H1 (cell line): ENCODE measurements around the gene OR5V1. TPM values are rescaled to one million over a fixed set of nuclear protein-coding genes. Genes with fewer than 3 reads are reported as not detected.

Source experiments
- CTCF ChIA-PET: fragments of 300-600 bp; sonication (Branson Sonifier 250); formaldehyde crosslinking; loops from one replicate; lab custom pipeline; 2021; ENCODE audit not compliant: partially characterized antibody; lab: Charles Lee
- POLR2A ChIA-PET: fragments of 300-600 bp; sonication (Branson Sonifier 250); formaldehyde crosslinking; loops from one replicate; lab custom pipeline; 2021; ENCODE audit warnings: inconsistent platforms; ENCODE audit not compliant: partially characterized antibody; lab: Charles Lee
- DNase-seq, 2 experiments: peaks; one replicate each; pipeline versions ENCODE4 v3.0.0 to v3.0.0-alpha.2; 2010 to 2022; ENCODE audit warnings: low spot score in 2 of 2, low read depth in 1 of 2, mixed read lengths in 1 of 2
- FAIRE-seq: peaks from 2 replicates; lab custom pipeline; 2011; peaks lifted over from hg19 to GRCh38; lab: Jason Lieb, UNC
- H2AFZ ChIP-seq: 2 replicates; pipeline ENCODE4 v1.8.1; 2012; ENCODE audit warnings: low read length, inconsistent platforms
- H2AK5ac ChIP-seq: 2 replicates; pipeline ENCODE4 v1.6.1; 2013; ENCODE audit warnings: low read depth, low read length
- H2BK120ac ChIP-seq: replicated peaks from 2 replicates; pipeline ENCODE3; 2013; ENCODE audit warnings: low read depth, low read length, inconsistent platforms
- H2BK12ac ChIP-seq: 2 replicates; pipeline ENCODE4 v1.6.1; 2013; ENCODE audit warnings: low read depth, low read length
- H2BK15ac ChIP-seq: 2 replicates; pipeline ENCODE4 v1.6.1; 2013; ENCODE audit warnings: low read length
- H2BK20ac ChIP-seq: 2 replicates; pipeline ENCODE4 v1.6.1; 2013; ENCODE audit warnings: low read length
- H2BK5ac ChIP-seq: 2 replicates; pipeline ENCODE4 v1.6.1; 2013; ENCODE audit warnings: low read depth, low read length
- H3K14ac ChIP-seq: 2 replicates; pipeline ENCODE4 v1.6.1; 2013; ENCODE audit warnings: inconsistent platforms; ENCODE audit not compliant: insufficient read length
- H3K18ac ChIP-seq: 2 replicates; pipeline ENCODE4 v1.6.1; 2013; ENCODE audit warnings: low read length; ENCODE audit errors: extremely low read depth
- H3K23ac ChIP-seq: 2 replicates; pipeline ENCODE4 v1.6.1; 2013; ENCODE audit warnings: inconsistent platforms; ENCODE audit not compliant: insufficient read length
- H3K23me2 ChIP-seq: 2 replicates; pipeline ENCODE4 v1.6.1; 2013; ENCODE audit warnings: low read depth, low read length
- H3K27ac ChIP-seq: 2 replicates; pipeline ENCODE4 v1.6.1; 2011; ENCODE audit warnings: low read depth, low read length, inconsistent platforms
- H3K27me3 ChIP-seq, 4 experiments: replicated peaks in 1 of 4; 1 replicate in 1 of 4; 2 replicates in 3 of 4; pipeline versions ENCODE4 v1.6.1 to v1.8.1; 2011 to 2013; ENCODE audit warnings: low read length in 3 of 4, mild to moderate bottlenecking in 3 of 4, inconsistent platforms in 2 of 4, mixed read lengths in 2 of 4, moderate library complexity in 1 of 4; ENCODE audit not compliant: control insufficient read depth in 3 of 4, insufficient read depth in 3 of 4; ENCODE audit errors: extremely low read depth in 1 of 4
- H3K36me3 ChIP-seq, 4 experiments: 2 replicates each; pipeline versions ENCODE4 v1.6.1 to v1.8.1; 2011 to 2013; ENCODE audit warnings: mild to moderate bottlenecking in 4 of 4, low read length in 3 of 4, moderate library complexity in 2 of 4, control low read depth in 1 of 4, inconsistent platforms in 1 of 4; ENCODE audit not compliant: insufficient read depth in 4 of 4, control insufficient read depth in 2 of 4
- H3K4ac ChIP-seq: replicated peaks from 2 replicates; pipeline ENCODE3; 2013; ENCODE audit warnings: low read length, low read depth, mixed read lengths, inconsistent platforms; ENCODE audit not compliant: insufficient read length
- H3K4me1 ChIP-seq, 4 experiments: replicated peaks in 1 of 4; 1 replicate in 1 of 4; 2 replicates in 3 of 4; pipeline versions ENCODE4 v1.6.1 to v1.8.1; 2011 to 2013; ENCODE audit warnings: low read length in 3 of 4, inconsistent platforms in 2 of 4, mixed read lengths in 1 of 4; ENCODE audit not compliant: insufficient read depth in 4 of 4, control insufficient read depth in 3 of 4
- H3K4me2 ChIP-seq, 2 experiments: 2 replicates each; pipeline versions ENCODE4 v1.6.1 to v1.8.1; 2011 to 2013; ENCODE audit warnings: low read depth in 2 of 2, low read length in 2 of 2, control low read depth in 1 of 2, inconsistent platforms in 1 of 2, mild to moderate bottlenecking in 1 of 2; ENCODE audit not compliant: insufficient read depth in 1 of 2
- H3K4me3 ChIP-seq, 4 experiments: fragments of 200-600, 300-600 bp in 1 of 4; sonication (generic), shearing (Covaris generic), sonication (Bioruptor Twin) in 1 of 4; 2 replicates each; pipeline versions ENCODE4 v1.5.1 to v1.8.1; 2011 to 2016; ENCODE audit warnings: low read length in 4 of 4, low read depth in 3 of 4, control low read depth in 2 of 4, inconsistent platforms in 2 of 4, mild to moderate bottlenecking in 2 of 4, mixed read lengths in 1 of 4, moderate library complexity in 1 of 4; ENCODE audit not compliant: insufficient read depth in 2 of 4; ENCODE audit errors: extremely low read depth in 1 of 4
- H3K56ac ChIP-seq: replicated peaks from 2 replicates; pipeline ENCODE3; 2013; ENCODE audit warnings: low read depth, mild to moderate bottlenecking, mixed read lengths, low read length, inconsistent platforms; ENCODE audit not compliant: insufficient read length
- H3K79me1 ChIP-seq: 2 replicates; pipeline ENCODE4 v1.6.1; 2013; ENCODE audit warnings: low read depth, low read length, control low read depth
- H3K79me2 ChIP-seq, 2 experiments: 2 replicates each; pipeline versions ENCODE4 v1.6.1 to v1.8.1; 2012 to 2013; ENCODE audit warnings: low read length in 2 of 2, mild to moderate bottlenecking in 2 of 2, inconsistent platforms in 1 of 2; ENCODE audit not compliant: insufficient read depth in 2 of 2, control insufficient read depth in 1 of 2
- H3K9ac ChIP-seq, 4 experiments: replicated peaks in 1 of 4; 1 replicate in 1 of 4; 2 replicates in 3 of 4; pipeline versions ENCODE4 v1.6.1 to v1.8.1; 2011 to 2013; ENCODE audit warnings: low read depth in 3 of 4, low read length in 3 of 4, control low read depth in 2 of 4, mild to moderate bottlenecking in 2 of 4, moderate library complexity in 2 of 4, inconsistent platforms in 1 of 4; ENCODE audit errors: extremely low read depth in 1 of 4
- H3K9me3 ChIP-seq, 2 experiments: 2 replicates each; pipeline versions ENCODE4 v1.6.1 to v1.8.1; 2012 to 2013; ENCODE audit warnings: mild to moderate bottlenecking in 2 of 2, moderate library complexity in 2 of 2, control low read depth in 1 of 2, inconsistent platforms in 1 of 2, low read depth in 1 of 2, low read length in 1 of 2, mixed read lengths in 1 of 2; ENCODE audit not compliant: insufficient read depth in 2 of 2
- H4K20me1 ChIP-seq, 2 experiments: replicated peaks in 1 of 2; 2 replicates each; pipeline versions ENCODE3 to v1.8.1; 2011 to 2013; ENCODE audit warnings: inconsistent platforms in 2 of 2, low read length in 2 of 2, mild to moderate bottlenecking in 1 of 2; ENCODE audit not compliant: insufficient read depth in 2 of 2, control insufficient read depth in 1 of 2
- H4K5ac ChIP-seq: 2 replicates; pipeline ENCODE4 v1.6.1; 2013; ENCODE audit warnings: low read length, low read depth, mixed read lengths, inconsistent platforms; ENCODE audit not compliant: insufficient read length
- H4K8ac ChIP-seq: 2 replicates; pipeline ENCODE4 v1.8.0; 2013; ENCODE audit warnings: mild to moderate bottlenecking, moderate library complexity, low read length, inconsistent platforms; ENCODE audit not compliant: insufficient read depth; ENCODE audit errors: extremely low read depth
- H4K91ac ChIP-seq: replicated peaks from 2 replicates; pipeline ENCODE3; 2013; ENCODE audit warnings: low read length, mixed read lengths, inconsistent platforms; ENCODE audit not compliant: insufficient read length
- CBX5 ChIP-seq: fragments of 300-800, 300-1000 bp; sonication (generic); IDR thresholded peaks from 2 replicates; pipeline ENCODE4 v1.7.1; 2016; ENCODE audit warnings: antibody characterized with exemption, low read length, low read depth
- CBX8 ChIP-seq: fragments of 300-800, 300-1000 bp; sonication (generic); IDR thresholded peaks from 2 replicates; pipeline ENCODE4 v1.7.1; 2016; ENCODE audit warnings: low read depth, low read length, borderline replicate concordance
- FOSL1 ChIP-seq: IDR thresholded peaks from 2 replicates; pipeline ENCODE4 v1.6.1; 2011; ENCODE audit warnings: mild to moderate bottlenecking, low read depth, low read length, moderate library complexity; ENCODE audit not compliant: insufficient read depth
- GTF2F1 ChIP-seq: IDR thresholded peaks from 2 replicates; pipeline ENCODE4 v1.6.1; 2012; ENCODE audit warnings: low read depth, low read length, improper control_type of control experiment, borderline replicate concordance
- HDAC2 ChIP-seq, 2 experiments: fragments of 300-600 bp in 1 of 2; sonication (generic) in 1 of 2; IDR thresholded peaks; 2 replicates each; pipeline ENCODE4 v1.6.1; 2011 to 2012; ENCODE audit warnings: low read depth in 2 of 2, low read length in 2 of 2, mild to moderate bottlenecking in 2 of 2, moderate library complexity in 2 of 2, borderline replicate concordance in 1 of 2, inconsistent platforms in 1 of 2
- KDM1A ChIP-seq: fragments of 200-600, 300-600 bp; sonication (generic); IDR thresholded peaks from 2 replicates; pipeline ENCODE4 v1.7.1; 2016; ENCODE audit warnings: mild to moderate bottlenecking, low read length, borderline replicate concordance
- KDM4A ChIP-seq: IDR thresholded peaks from one replicate; pipeline ENCODE4 v1.7.1; 2012; ENCODE audit warnings: low read depth, mild to moderate bottlenecking, moderate library complexity, low read length, inconsistent platforms; ENCODE audit not compliant: severe bottlenecking
- KDM5A ChIP-seq: fragments of 200-600 bp; IDR thresholded peaks from 2 replicates; pipeline ENCODE4 v1.7.1; 2012; ENCODE audit warnings: mild to moderate bottlenecking, low read length, inconsistent platforms, mixed read lengths
- PHF8 ChIP-seq: fragments of 200-600 bp; sonication (generic); conservative IDR thresholded peaks from 2 replicates; pipeline ENCODE4 v1.7.1; 2012; ENCODE audit warnings: low read depth, mild to moderate bottlenecking, inconsistent platforms, low read length, moderate library complexity
- POLR2A ChIP-seq, 2 experiments: IDR thresholded peaks; 1 replicate in 1 of 2; 2 replicates in 1 of 2; pipeline ENCODE4 v1.6.1; 2011; ENCODE audit warnings: low read depth in 2 of 2, low read length in 2 of 2, mild to moderate bottlenecking in 2 of 2; ENCODE audit errors: control extremely low read depth in 1 of 2
- POU5F1 ChIP-seq: IDR thresholded peaks from 2 replicates; pipeline ENCODE4 v1.6.1; 2011; ENCODE audit warnings: low read depth, mild to moderate bottlenecking, low read length, moderate library complexity
- SIX5 ChIP-seq: IDR thresholded peaks from 2 replicates; pipeline ENCODE4 v1.6.1; 2011; ENCODE audit warnings: mild to moderate bottlenecking, low read depth, low read length
- SP1 ChIP-seq: IDR thresholded peaks from 2 replicates; pipeline ENCODE4 v1.6.1; 2011; ENCODE audit warnings: low read depth, low read length
- TBP ChIP-seq: IDR thresholded peaks from 2 replicates; pipeline ENCODE4 v1.6.1; 2011; ENCODE audit warnings: low read depth, low read length, improper control_type of control experiment
- TCF12 ChIP-seq: IDR thresholded peaks from 2 replicates; pipeline ENCODE4 v1.6.1; 2011; ENCODE audit warnings: low read depth, mild to moderate bottlenecking, low read length
- ZNF274 ChIP-seq: IDR thresholded peaks from 2 replicates; pipeline ENCODE4 v1.7.0; 2012; ENCODE audit warnings: low read length, borderline replicate concordance; ENCODE audit errors: extremely low read depth
- polyA plus RNA-seq, 7 experiments: library from polyadenylated mRNA; depleted of rRNA in 3 of 7; stranded (reverse) in 5 of 7; unstranded in 2 of 7; fragments of >200 nt in 5 of 7; fragments of 200-250 nt in 2 of 7; gene quantifications; 1 replicate in 5 of 7; 2 replicates in 1 of 7; 4 replicates in 1 of 7; pipeline versions ENCODE4 v1.2.1 to v1.2.3, GENCODE V29; 2011 to 2013; ENCODE audit warnings: missing spikeins in 2 of 7, mixed read lengths in 2 of 7
- total RNA-seq: library from RNA; stranded (reverse); fragmentation: NEBNext Ultra II Directional; extraction: Animal tissue kit (Norgen Biotek cat#: 25700); gene quantifications from 2 replicates; pipeline ENCODE4 v1.2.1, GENCODE V29; 2021
- TF ChIP-seq, protein P1 (sequence below): IDR thresholded peaks from 2 replicates; pipeline ENCODE4 v1.6.1; 2012; ENCODE audit warnings: inconsistent platforms

OR5V1 gene
- total and polyA plus RNA-seq, 2 of the 8 experiments (the other 6 are each of a cell fraction or from before 2014, with no cell fraction given): not detected

- H3K56ac ChIP-seq: no peak overlapping the region
- no peak overlapping the region for H3K27ac ChIP-seq
- no peak for FAIRE-seq
- no peak overlapping the region for H2AFZ ChIP-seq
- no peaks in the 10 kb centered on the region for H3K4me1 ChIP-seq
- H3K9ac ChIP-seq: no peak overlapping the region
- H3K23ac ChIP-seq: no peak overlapping the region
- no peak overlapping the region for H2AK5ac ChIP-seq
- H3K4me3 ChIP-seq: no peak overlapping the region
- H3K36me3 ChIP-seq: no peaks in the 10 kb centered on the region
- no peaks in the 10 kb centered on the region for H3K79me1 ChIP-seq
- no peak overlapping the region for H2BK20ac ChIP-seq
- H3K27me3 ChIP-seq: no peaks in the 10 kb centered on the region
- H3K4ac ChIP-seq: no peak overlapping the region
- H3K14ac ChIP-seq: no peak overlapping the region
- no peaks in the 10 kb centered on the region for H3K9me3 ChIP-seq
- no peak for DNase-seq
- H3K4me2 ChIP-seq: no peak overlapping the region
- no peak overlapping the region for H2BK5ac ChIP-seq
- CTCF ChIA-PET: no interaction called here
- no peak overlapping the region for H3K18ac ChIP-seq
- no peak overlapping the region for H2BK15ac ChIP-seq
- no peaks in the 10 kb centered on the region for H4K20me1 ChIP-seq
- no peaks in the 10 kb centered on the region for H3K79me2 ChIP-seq
- no peak overlapping the region for H4K8ac ChIP-seq
- no peaks in the 10 kb centered on the region for H3K23me2 ChIP-seq
- H2BK12ac ChIP-seq: no peak overlapping the region
- no peak overlapping the region for H4K91ac ChIP-seq
- H2BK120ac ChIP-seq: no peak overlapping the region
- POLR2A ChIA-PET: no interaction called here
- H4K5ac ChIP-seq: no peak overlapping the region
- TF ChIP-seq KDM1A: no peak
- no peak for TF ChIP-seq SP1
- no peak for TF ChIP-seq ZNF274
- no peak for TF ChIP-seq HDAC2 (IDR thresholded peaks at IDR 0.05; ENCODE audit: borderline replicate concordance in 1 of 2, low read depth in 2 of 2, low read length in 2 of 2)
- TF ChIP-seq POLR2A (IDR thresholded peaks at IDR 0.05; ENCODE audit: control extremely low read depth in 1 of 2, low read depth in 2 of 2, low read length in 2 of 2): no peak
- TF ChIP-seq, protein P1, sequence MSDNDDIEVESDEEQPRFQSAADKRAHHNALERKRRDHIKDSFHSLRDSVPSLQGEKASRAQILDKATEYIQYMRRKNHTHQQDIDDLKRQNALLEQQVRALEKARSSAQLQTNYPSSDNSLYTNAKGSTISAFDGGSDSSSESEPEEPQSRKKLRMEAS: no peak
- no peak for TF ChIP-seq CBX8
- no peak for TF ChIP-seq TBP
- TF ChIP-seq PHF8: no peak
- TF ChIP-seq GTF2F1: no peak
- no peak for TF ChIP-seq POU5F1
- no peak for TF ChIP-seq TCF12
- TF ChIP-seq KDM4A: no peak
- no peak for TF ChIP-seq SIX5
- TF ChIP-seq FOSL1: no peak
- TF ChIP-seq CBX5: no peak
- TF ChIP-seq KDM5A: no peak
Observed at GRCh38 chr6:29332676-29333075, 36.0 kb downstream of the OR5V1 start.
